OCI-LY3 (cell line): ENCODE measurements around the gene M6PR.

Experiments used
- CTCF ChIP-seq: fragments of 200-600, 300-600 bp; sonication (generic); IDR thresholded peaks from 2 replicates; pipeline ENCODE4 v1.5.1; 2014; ENCODE audit warnings: antibody characterized with exemption, low read length, low read depth
- EZH2phosphoT487 ChIP-seq: fragments of 200-600 bp; shearing (Covaris generic); IDR thresholded peaks from 2 replicates; pipeline ENCODE4 v1.6.1; 2018; ENCODE audit warnings: antibody characterized with exemption, mixed run types, low read depth

GRCh38 chr12:8912914-8913313 lies 36.5 kb downstream of the M6PR start:
- TF ChIP-seq EZH2phosphoT487: no peak
- TF ChIP-seq CTCF: 0 out of 2 replicates have a peak, but pooled peaks have one; percentile 9
